HG03457 (cell line): ENCODE data around the gene LRRC8E.
"Not testable (repeated sequence)": the region's sequence is repeated elsewhere in the genome, so short reads cannot be mapped to it uniquely, and the experiment has no call there.

Source experiments
- ATAC-seq: cut with Tn5 transposase; IDR thresholded peaks from one replicate; pipeline ENCODE4 v1.9.1; 2021; ENCODE audit warnings: moderate number of reproducible peaks; ENCODE audit not compliant: unreplicated experiment

The LRRC8E gene

GRCh38 chr19:7907122-7907521, 18.8 kb downstream of the LRRC8E start:
- no peak for ATAC-seq

- no peak for ATAC-seq
Observed at GRCh38 chr19:7907544-7907943, 19.2 kb downstream of the LRRC8E start.

DNA sequence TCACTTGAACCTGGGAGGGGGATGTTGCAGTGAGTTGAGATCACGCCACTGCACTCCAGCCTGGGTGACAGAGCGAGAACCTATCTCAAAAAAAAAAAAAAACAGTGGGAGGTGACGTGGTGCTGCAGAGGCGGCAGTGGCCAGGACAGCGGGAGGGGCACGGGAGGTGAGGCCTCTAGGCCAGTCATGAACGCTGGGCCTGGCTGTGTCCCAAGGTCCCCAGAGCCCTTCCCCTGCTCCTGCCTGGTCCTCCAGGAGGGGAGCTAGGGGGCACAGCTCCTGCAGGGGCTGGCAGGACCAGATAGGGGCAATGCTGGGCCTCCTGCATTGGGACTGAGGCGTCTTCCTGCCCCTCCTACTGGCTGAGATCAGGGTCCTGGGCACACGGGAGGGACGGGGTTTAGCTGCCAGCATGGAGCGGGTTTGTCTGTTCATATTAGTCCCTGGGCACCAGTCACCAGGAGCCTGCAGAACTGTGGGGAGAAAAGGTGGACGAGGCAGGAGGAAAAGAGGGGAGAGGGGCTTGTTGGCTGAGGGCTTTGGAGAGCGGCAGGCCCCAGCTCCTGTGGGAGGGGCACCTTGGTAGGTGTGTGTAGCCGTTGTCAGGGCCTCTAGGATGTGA, 19.9 kb downstream of the LRRC8E start:
- no peak for ATAC-seq

- no peak for ATAC-seq
Observed at GRCh38 chr19:7908742-7909461, 20.6 kb downstream of the LRRC8E start.

DNA sequence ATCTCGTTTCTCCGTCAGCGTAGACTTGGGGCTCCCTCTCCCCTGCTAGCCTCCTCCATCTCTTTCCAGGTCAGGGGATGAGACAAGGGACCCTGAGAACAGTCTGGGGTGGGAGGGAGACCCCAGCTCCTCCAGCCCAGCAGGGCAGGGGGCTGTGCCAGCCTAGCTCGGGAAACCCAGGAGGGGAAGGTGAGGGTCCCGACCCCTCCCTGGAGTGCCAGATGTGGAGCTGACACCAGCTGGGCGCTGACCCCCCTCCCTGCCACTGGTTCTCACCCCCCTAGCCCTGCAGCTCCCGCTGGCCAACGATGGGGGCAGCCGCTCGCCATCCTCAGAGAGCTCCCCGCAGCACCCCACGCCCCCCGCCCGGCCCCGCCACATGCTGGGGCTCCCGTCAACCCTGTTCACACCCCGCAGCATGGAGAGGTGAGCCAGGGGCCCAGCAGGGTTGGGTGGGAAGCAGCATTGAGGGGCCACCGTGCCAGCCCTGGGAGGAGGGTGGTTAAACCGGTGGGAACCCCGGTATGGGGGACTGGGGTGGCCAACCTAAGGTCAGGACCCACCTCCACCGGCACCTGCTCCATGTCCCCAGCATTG, 21.3 kb downstream of the LRRC8E start:
- ATAC-seq, result no peak

DNA sequence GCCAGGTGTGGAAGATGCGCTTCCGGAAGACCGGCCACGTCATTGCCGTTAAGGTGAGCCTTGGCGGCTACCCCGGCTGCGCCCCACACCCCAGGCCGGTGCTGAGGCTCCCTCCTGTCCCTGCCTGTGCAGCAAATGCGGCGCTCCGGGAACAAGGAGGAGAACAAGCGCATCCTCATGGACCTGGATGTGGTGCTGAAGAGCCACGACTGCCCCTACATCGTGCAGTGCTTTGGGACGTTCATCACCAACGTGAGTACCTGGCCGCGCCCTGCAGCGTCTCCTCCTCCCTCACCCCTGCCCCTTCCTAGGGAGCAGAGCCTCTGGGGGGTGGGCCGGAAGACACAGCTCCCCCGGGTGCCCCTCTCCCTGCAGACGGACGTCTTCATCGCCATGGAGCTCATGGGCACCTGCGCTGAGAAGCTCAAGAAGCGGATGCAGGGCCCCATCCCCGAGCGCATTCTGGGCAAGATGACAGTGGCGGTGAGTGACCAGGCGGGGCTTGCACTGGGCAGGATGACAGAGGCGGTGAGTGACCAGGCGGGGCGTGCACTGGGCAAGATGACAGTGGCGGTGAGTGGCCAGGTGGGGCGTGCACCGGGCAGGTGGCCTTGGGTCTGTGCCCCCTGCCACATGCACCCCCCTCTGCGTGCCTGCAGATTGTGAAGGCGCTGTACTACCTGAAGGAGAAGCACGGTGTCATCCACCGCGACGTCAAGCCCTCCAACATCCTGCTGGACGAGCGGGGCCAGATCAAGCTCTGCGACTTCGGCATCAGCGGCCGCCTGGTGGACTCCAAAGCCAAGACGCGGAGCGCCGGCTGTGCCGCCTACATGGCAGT, 22.2 kb downstream of the LRRC8E start:
- ATAC-seq, result no peak

- ATAC-seq, result no peak
Observed at GRCh38 chr19:7911508-7912143, 23.3 kb downstream of the LRRC8E start.

- no peak for ATAC-seq
Observed at GRCh38 chr19:7912144-7912696, 23.9 kb downstream of the LRRC8E start.

DNA sequence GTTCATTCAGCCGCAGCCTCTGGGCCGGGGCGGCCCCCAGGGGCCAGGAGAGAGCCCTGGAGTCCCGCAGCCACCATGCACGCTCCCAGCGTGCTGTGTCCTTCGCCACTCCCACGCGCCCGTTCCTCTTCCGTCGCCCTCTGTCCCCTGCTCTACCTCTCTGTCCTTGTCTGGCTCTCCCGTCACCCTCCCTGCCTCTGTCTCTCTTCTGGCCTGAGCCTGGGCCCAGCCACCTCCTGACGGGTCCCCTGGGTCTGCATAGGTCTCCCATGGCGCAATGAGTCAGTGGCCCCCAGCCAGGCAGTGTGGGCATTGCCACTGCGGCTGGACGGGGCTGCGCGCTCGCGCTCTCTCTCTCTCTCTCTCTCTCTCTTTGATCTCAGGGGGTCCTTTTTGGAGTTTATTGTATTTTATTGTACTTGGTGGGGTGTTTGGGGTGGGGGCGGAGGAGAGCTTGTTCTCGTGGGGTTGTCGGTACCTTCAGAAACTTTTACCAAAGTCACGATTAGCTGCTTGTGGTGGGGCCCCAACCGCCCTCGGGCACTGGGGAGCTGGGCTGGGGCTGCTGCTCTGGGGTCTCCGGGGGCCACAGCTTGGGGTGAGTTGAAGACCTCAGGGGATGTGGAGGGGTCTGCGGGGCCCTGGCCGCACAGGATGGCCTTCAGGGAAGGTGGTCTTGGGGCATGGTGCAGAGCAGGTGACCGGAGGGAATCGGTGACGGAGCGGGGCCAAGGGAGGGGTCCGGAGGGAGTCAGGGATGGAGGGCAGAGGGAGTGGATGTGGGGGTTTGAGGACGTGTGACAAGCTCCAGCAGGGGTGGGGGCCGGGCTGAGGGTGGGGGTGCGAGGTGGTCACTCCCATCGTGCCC, 24.6 kb downstream of the LRRC8E start:
- no peak for ATAC-seq

DNA sequence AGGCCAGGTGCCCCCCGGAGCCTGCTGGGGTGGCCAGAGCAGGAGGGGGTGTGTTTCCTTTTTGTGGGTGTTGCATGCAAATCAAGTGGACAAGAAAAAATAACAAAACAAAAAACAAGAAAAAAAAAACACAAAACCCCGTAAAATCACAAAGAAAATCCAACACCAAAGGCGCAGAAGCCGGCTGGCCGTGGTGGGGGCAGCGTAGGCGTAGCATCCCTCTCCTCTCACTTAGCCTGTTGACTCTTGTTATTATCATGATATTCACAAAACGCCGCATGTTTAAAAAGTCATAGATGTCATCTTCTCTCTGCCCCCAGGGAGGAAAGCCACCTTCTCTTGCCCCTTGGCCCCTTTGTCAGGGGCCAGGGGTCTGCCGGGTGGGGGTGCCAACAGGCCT, 25.3 kb downstream of the LRRC8E start:
- no peak for ATAC-seq

DNA sequence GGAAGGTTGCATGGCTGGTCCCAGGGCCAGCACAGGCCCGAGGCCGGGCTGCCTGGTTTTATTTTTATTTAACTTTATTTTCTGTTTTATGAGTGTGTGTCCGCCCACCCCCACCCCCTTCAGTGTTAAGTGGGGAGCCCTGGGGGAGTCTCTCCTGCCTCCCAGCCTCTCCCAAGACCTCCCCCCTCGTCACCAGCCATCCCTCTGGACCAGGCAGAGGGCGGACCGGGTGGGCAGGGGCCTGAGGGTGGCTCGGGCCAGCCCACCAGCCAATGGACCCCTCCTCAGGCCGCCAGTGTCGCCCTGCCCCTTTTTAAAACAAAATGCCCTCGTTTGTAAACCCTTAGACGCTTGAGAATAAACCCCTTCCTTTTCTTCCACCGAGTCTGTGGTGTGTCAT, 25.8 kb downstream of the LRRC8E start:
- no peak for ATAC-seq

GRCh38 chr19:7914598-7915045, 26.3 kb downstream of the LRRC8E start, which contains the start of gene TGFBR3L:
Gene TGFBR3L (plus strand): TSS chr19:7914830.
- ATAC-seq, result no peak

GRCh38 chr19:7915250-7916102, 27.2 kb downstream of the LRRC8E start:
- ATAC-seq, result no peak

GRCh38 chr19:7916103-7916954, 28.0 kb downstream of the LRRC8E start:
- no peak for ATAC-seq

DNA sequence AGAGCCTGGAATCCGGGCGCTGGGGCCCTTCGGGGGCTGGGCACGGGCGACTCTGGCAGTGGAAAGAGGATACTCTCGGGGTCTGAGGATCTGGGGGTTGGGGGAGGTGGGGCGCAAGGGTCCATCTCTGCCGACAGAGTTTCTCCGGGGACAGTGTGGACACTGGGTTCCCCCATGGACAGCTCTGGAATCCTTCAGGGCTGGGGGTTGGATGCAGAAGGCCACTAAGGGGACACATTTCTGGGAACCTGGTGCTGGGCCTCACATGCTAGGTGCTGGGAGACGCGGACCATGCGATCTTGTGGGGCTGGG, 28.6 kb downstream of the LRRC8E start:
- no peak for ATAC-seq

DNA sequence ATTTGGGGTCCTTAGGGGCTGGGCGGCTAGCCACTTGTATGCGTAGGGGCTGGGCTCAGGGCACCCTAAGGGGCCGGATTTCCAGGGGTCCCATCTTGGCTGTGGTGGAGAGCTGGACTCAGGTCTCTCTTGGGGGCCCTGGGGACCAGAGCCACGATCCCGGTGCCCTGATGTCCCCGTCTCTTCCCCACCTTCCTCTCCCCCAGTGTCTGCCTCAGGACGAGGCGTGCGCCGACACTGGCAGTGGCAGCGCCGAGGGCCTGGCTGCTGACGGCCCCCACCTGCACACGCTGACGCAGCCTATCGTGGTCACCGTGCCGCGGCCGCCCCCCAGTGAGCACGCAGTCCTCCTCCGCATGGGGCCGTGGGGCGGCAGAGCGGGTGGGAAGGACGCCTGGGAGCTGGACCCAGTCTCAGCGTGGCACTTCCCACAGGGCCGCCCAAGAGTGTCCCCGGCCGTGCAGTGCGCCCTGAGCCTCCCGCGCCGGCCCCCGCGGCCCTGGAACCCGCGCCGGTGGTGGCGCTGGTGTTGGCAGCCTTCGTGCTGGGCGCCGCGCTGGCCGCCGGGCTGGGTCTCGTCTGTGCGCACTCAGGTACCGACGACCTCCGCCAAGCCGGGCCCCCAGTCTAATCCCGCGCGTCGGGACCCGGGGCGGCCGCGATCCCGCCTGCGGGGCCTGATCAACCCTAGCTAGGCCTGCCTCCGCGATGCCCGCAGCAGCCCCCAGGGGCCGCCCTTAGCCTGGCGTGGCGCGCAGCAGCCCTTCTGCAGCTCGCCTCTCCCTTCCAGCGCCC, 29.2 kb downstream of the LRRC8E start:
- ATAC-seq, result no peak

DNA sequence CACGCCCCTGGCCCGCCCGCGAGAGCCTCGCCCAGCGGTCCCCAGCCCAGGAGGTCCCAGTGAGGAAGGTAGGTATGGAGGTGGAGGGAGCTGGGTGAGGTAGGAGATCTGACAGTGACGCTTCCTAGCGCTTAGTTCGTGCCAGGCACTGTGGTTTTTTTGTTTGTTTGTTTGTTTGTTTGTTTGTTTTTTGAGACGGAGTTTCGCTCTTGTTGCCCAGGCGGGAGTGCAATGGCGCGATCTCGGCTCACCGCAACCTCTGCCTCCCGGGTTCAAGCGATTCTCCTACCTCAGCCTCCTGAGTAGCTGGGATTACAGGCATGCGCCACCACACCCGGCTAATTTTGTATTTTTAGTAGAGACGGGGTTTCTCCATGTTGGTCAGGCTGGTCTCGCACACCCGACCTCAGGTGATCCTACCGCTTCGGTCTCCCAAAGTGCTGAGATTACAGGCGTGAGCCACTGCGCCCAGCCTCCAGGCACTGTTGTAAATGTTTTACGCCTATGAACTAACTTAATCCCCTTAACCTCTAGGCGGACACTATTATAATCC, 29.8 kb downstream of the LRRC8E start:
- not testable (repeated sequence) for ATAC-seq
